ENCODE results near the gene CHPF2. TPM values are rescaled to one million over a fixed set of nuclear protein-coding genes. Genes with fewer than 3 reads are reported as not detected.

Gene CHPF2
- total and polyA plus RNA-seq, 2 of the 13 experiments (the other 11 are each of a cell fraction or from before 2014, with no cell fraction given): 15.4 to 21.5 TPM

GRCh38 chr7:151198945-151199848, 33.1 kb upstream of the CHPF2 start:
- BruUV-seq (replicated peaks): no TSS peak
- Histone ChIP-seq H3K36me3 (replicated peaks in 1 of 2; ENCODE audit: control insufficient read depth in 1 of 2, insufficient read depth in 2 of 2, low read length in 2 of 2) (no peaks in the 10 kb centered on the region), H3K79me2 (ENCODE audit: insufficient read depth, low read length) (no peaks in the 10 kb centered on the region), H3K27ac (ENCODE audit: extremely low read length, insufficient read depth, low read length) (no peak overlapping the region), H3K27me3 (ENCODE audit: control insufficient read depth in 1 of 2, insufficient read depth in 2 of 2, low read length in 2 of 2) (peaks cover 13 to 92% of the 10 kb centered on the region in 2 experiments), H2AFZ (ENCODE audit: low read length) (no peak overlapping the region), H4K20me1 (ENCODE audit: insufficient read depth, low read length) (no peaks in the 10 kb centered on the region), H3K9me3 (ENCODE audit: low read length) (no peaks in the 10 kb centered on the region), H3K4me3 (replicated peaks in 1 of 3; ENCODE audit: insufficient read depth in 1 of 3, low read depth in 2 of 3, low read length in 3 of 3) (no peak overlapping the region), H3K4me1 (ENCODE audit: insufficient read depth, low read length) (no peaks in the 10 kb centered on the region), H3K9ac (ENCODE audit: insufficient read depth, low read depth, low read length) (no peak overlapping the region), H3K4me2 (ENCODE audit: low read depth, low read length) (no peak overlapping the region)
- FAIRE-seq: no peak
- intact Hi-C loops (cut with micrococcal nuclease; ENCODE audit: unreplicated experiment): no loop called here
- in situ Hi-C loops (cut with HindIII; ENCODE audit: extremely low pct_ligation_motif_present, low pct_unique_long_range_greater_than_20kb): loop anchor here (10.0 kb wide), 1 partner anchor 106 kb away; no protein-coding TSS in a partner anchor
- no peak for DNase-seq (ENCODE audit: low spot score)
- ChIA-PET CTCF (ENCODE audit: low intra/inter-chr PET ratio, low total read pairs) (no interaction called here), POLR2A (no interaction called here)
- ATAC-seq: no peak
- WGBS (ENCODE audit: low lambda C conversion rate): 12% methylated on average over 27 of the region's 30 CpGs
- TF ChIP-seq ZNF720 (CRISPR knock-in tag; IDR thresholded peaks at IDR 0.05) (no peak), REST (IDR thresholded peaks at IDR 0.05; ENCODE audit: borderline replicate concordance in 1 of 2, low read depth in 1 of 2, low read length in 2 of 2) (no peak), MIER3 (CRISPR knock-in tag; IDR thresholded peaks at IDR 0.05; ENCODE audit: borderline replicate concordance) (no peak), ZBTB7A (CRISPR knock-in tag; IDR thresholded peaks at IDR 0.05) (no peak), ZFP82 (CRISPR knock-in tag; IDR thresholded peaks at IDR 0.05; ENCODE audit: borderline replicate concordance) (no peak), KMT2A (CRISPR knock-in tag; IDR thresholded peaks at IDR 0.05) (no peak), IRX3 (CRISPR knock-in tag; IDR thresholded peaks at IDR 0.05; ENCODE audit: borderline replicate concordance, low read depth) (no peak), ZNF563 (CRISPR knock-in tag; IDR thresholded peaks at IDR 0.05) (no peak), ZIK1 (CRISPR knock-in tag; IDR thresholded peaks at IDR 0.05; ENCODE audit: borderline replicate concordance, low read depth) (no peak), MBNL3 (CRISPR knock-in tag; conservative IDR thresholded peaks at IDR 0.05) (no peak), ZNF773 (CRISPR knock-in tag; IDR thresholded peaks at IDR 0.05; ENCODE audit: borderline replicate concordance) (no peak), ZNF205 (CRISPR knock-in tag; IDR thresholded peaks at IDR 0.05) (no peak)
- TF ChIP-seq, protein P1, sequence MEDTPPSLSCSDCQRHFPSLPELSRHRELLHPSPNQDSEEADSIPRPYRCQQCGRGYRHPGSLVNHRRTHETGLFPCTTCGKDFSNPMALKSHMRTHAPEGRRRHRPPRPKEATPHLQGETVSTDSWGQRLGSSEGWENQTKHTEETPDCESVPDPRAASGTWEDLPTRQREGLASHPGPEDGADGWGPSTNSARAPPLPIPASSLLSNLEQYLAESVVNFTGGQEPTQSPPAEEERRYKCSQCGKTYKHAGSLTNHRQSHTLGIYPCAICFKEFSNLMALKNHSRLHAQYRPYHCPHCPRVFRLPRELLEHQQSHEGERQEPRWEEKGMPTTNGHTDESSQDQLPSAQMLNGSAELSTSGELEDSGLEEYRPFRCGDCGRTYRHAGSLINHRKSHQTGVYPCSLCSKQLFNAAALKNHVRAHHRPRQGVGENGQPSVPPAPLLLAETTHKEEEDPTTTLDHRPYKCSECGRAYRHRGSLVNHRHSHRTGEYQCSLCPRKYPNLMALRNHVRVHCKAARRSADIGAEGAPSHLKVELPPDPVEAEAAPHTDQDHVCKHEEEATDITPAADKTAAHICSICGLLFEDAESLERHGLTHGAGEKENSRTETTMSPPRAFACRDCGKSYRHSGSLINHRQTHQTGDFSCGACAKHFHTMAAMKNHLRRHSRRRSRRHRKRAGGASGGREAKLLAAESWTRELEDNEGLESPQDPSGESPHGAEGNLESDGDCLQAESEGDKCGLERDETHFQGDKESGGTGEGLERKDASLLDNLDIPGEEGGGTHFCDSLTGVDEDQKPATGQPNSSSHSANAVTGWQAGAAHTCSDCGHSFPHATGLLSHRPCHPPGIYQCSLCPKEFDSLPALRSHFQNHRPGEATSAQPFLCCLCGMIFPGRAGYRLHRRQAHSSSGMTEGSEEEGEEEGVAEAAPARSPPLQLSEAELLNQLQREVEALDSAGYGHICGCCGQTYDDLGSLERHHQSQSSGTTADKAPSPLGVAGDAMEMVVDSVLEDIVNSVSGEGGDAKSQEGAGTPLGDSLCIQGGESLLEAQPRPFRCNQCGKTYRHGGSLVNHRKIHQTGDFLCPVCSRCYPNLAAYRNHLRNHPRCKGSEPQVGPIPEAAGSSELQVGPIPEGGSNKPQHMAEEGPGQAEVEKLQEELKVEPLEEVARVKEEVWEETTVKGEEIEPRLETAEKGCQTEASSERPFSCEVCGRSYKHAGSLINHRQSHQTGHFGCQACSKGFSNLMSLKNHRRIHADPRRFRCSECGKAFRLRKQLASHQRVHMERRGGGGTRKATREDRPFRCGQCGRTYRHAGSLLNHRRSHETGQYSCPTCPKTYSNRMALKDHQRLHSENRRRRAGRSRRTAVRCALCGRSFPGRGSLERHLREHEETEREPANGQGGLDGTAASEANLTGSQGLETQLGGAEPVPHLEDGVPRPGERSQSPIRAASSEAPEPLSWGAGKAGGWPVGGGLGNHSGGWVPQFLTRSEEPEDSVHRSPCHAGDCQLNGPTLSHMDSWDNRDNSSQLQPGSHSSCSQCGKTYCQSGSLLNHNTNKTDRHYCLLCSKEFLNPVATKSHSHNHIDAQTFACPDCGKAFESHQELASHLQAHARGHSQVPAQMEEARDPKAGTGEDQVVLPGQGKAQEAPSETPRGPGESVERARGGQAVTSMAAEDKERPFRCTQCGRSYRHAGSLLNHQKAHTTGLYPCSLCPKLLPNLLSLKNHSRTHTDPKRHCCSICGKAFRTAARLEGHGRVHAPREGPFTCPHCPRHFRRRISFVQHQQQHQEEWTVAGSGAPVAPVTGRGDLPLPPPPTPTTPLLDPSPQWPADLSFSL (CRISPR knock-in tag; IDR thresholded peaks at IDR 0.05): no peak

Measured in HepG2 (cell line).